NCI-H187 treated with DMSO at 0.1 percent for 48 hours (cell line): ENCODE measurements around the gene KRT34.
"Not testable (repeated sequence)": the region's sequence is repeated elsewhere in the genome, so short reads cannot be mapped to it uniquely, and the experiment has no call there.

Source experiments
- DNase-seq: peaks from one replicate; lab custom pipeline; 2025; lab: John Stamatoyannopoulos, UW

Gene KRT34

DNA sequence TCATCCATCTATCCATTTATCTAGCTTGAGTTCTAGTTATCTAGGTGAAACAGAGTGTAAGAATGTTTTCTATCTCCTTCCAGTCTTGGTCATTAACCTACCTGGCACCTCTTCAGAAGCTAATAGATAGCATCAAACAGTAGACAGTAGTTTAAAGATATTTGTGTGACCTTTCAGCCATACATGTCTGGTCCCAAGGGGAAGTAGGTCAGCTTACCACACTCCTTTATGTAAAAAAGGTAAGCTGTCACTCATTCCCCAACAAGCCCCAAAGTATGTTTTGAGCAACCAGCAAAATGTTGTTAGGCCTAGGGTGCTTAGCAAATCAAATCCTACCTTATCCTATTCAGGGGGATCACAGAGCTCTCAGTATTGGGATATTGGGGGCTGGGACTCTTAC lies 16.0 kb downstream of the KRT34 start:
- DNase-seq: no peak

GRCh38 chr17:41363881-41364280 lies 18.2 kb downstream of the KRT34 start:
- DNase-seq: no peak

- DNase-seq: no peak
Measured at GRCh38 chr17:41360296-41360995, 21.7 kb downstream of the KRT34 start.

DNA sequence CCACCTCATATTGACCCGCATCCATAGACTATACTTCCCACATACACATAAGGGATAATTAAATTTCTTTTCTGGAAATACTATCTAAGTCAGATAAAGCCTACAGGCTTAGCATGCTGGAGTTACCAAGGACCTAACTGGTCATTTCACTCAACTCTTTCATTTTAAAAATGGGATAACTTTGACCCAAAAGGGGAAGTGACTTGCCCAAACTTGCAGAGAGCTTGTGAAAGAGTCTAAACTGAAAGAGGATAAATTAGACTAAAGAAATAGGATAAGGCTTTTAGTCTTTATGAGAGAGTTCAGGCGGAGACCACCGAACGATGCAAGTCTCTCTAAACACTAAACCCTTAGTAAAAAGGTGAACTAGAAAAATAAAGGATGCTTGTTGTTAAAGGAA lies 27.6 kb downstream of the KRT34 start:
- no peak for DNase-seq

DNA sequence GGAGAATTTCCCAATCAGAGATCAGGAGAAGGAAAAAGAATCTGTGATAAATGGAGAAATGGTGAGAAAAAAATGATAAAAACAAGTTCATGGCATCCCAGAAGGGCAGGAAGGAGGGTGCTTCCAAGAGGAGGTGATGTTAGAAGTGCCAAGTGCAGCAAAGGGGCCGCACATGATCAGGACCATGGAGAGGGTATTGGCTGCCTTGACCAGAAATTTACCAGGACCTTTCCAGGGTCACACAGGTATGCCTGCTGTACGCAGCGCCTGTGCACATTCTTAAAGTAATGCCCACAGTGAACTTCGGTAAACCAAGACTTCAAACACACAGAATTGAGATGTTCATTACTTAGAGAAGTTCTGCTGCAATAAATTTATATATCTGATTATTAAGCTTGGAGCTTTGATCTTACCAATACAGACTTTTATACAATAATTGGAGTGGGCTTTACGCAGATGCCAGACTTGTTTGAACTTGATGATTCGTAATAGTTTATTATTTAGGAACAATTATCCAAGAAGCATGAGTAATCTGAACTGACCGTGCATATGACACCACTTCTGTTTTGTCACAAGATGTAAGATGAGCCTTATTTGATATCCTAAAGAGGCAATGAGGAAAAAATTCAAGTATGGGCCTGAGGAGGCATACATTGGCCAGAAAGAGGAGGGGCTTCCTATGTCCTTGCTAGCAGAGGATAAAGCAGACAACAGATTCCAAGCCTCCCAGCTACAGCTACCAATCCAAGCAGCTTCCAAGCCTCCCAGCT lies 29.3 kb downstream of the KRT34 start:
- DNase-seq: no peak

- no peak for DNase-seq
Measured at GRCh38 chr17:41351177-41351576, 30.9 kb downstream of the KRT34 start.

DNA sequence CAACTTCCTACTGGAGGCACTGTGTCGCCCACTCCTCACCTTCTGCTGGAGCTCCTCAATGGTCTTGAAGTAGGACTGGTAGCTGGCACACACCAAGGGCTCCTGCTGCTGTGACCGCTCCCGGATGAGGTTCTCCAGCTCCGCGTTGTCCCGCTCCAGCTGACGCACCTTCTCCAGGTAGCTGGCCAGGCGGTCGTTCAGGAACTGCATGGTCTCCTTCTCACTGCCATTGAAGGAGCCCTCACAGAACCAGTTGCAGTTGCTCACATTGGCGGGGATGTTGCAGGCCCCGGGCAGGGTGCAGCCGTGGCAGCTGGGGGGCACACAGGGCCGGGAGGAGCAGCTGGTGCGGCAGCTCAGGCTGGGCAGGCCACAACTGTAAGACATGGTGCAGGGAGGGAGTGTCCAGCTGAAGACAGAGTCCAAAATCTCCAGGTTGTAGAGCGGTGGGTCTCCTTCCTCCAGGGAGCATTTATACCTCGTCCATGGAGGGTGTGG lies 31.7 kb downstream of the KRT34 start, which contains the start of gene KRT33A:
Gene KRT33A, minus strand, starts transcription at position 448 of the 498 bp plus-strand sequence. Its CDS starts 61 bp downstream, at position 387.
- DNase-seq: not testable (repeated sequence)

- DNase-seq: no peak
Measured at GRCh38 chr17:41347869-41348760, 34.0 kb downstream of the KRT34 start.

- DNase-seq: not testable (repeated sequence)
Measured at GRCh38 chr17:41346421-41346820, 35.7 kb downstream of the KRT34 start.

DNA sequence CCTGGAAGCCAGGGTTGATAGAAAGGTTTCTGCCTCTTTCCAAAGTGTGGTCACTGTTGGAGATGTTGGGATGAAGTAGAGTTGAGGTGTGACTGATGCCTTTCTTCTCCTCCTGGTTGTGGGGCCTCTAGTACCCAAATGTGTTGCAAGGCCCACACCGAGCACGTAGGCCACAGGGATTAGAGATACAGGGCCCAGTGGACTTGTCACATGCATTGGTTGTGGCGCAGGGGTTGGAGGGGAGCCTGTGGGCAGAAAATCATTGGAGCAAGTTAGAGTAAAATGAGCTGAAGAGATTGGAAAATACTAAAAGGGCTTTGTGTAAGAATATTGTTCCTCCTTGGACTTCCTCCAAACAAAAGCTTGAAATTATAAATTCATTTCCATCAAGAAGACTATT lies 36.1 kb downstream of the KRT34 start:
- no peak for DNase-seq

DNA sequence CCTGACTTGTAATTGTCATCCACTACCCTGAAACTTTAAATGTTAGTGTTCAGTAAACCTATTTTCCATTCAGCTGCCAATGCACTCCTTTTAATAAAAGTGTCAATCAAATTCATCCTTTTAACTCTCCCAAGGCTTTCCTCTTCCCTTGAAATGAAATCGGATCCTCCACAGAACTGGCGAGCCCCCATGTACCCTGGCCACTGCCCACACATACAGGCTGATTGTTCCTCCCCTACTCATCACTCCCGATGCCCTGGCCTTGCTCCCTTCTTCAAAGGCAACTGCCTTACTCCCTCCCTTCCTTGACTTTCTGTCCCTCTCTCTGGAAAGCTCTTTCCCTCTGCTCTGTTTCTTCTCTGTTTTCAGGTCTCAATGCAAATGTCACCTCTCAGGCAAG lies 39.1 kb downstream of the KRT34 start:
- DNase-seq: no peak

DNA sequence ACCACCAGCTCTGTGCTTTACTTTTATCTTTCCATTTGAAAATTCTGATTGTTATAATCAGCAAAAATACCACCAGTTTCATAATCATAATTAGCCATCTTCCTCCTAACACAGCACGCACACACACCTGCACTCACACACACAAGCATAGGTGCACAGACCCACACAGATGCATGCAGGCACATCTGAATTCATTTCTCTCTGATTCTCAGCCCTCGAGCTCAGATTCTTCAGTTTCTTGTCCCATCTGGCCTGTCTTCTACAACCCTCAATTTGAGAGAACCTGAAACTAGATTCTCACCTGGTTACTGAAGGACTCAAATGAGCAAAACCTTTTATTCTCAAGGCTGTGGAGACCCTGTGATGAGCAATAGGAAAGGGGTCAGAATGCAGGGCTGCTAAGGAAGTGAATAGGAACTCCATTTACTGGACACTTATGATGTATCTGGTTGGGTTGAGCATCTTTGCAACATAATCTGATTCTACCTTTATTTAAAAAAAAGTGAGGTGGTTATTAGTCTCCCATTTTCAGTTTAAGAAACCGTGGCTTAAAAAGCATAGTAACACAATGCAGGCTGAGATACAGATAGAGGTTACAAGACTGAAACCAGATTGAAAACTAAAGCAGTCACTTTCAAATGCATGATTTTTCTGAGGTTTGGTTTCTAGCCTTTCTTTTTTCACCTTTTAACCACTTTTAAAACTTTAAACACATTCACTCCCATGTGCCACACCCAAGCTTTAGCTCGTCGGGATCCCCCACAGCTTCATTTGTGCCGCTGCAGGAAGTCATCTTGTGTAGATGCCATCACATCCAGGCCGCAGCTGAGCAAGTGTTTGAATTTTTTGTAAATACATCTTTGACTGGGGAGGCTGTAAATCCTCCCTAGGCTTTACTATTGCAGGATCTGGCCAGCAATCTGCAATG lies 40.9 kb downstream of the KRT34 start:
- no peak for DNase-seq

DNA sequence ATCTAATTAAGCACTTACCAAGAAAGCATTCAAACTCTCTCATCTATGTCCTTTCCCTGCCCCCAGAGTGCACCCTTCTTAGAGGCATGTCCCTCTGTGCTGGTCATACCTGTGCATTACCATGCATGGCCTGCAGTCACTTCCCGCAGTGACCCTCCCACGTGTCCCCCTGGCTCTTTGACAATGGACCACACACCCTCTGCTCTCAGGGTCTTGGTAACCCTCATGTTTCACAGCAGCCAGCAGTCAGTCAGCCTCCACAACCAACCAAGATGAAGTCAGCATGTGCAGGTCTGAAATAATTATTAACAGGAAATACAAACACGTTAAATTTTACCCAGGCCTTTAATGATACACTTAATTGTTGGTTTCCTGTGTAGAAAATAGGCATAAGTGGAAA lies 41.6 kb downstream of the KRT34 start:
- no peak for DNase-seq

- no peak for DNase-seq
Measured at GRCh38 chr17:41339571-41340172, 42.4 kb downstream of the KRT34 start.

DNA sequence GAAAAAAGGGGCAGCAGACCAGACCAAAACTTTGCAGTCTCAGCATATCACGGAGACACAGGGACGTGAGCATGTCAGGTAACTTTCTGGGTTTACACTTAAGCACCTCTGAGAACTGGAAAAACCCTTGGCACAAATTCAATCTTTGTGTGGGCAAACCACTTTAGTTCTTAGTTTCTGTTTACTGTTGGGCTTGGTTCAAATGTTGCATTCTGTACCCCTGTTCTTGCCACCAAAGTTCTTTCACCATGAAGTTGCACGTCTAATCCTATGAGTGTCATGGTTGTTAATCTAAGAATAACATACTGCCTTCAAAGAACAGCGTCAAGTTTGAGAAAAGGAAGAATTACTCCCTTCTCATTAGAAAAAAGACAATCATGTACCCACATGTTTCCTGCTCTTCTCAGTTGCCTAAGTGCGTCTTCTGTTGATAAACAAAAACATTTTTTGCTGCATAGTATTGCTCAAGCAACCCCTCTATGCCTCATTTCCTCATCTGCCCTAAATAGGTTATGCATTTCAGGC lies 43.1 kb downstream of the KRT34 start:
- DNase-seq: no peak

GRCh38 chr17:41335747-41336146 lies 46.4 kb downstream of the KRT34 start:
- DNase-seq: no peak

DNA sequence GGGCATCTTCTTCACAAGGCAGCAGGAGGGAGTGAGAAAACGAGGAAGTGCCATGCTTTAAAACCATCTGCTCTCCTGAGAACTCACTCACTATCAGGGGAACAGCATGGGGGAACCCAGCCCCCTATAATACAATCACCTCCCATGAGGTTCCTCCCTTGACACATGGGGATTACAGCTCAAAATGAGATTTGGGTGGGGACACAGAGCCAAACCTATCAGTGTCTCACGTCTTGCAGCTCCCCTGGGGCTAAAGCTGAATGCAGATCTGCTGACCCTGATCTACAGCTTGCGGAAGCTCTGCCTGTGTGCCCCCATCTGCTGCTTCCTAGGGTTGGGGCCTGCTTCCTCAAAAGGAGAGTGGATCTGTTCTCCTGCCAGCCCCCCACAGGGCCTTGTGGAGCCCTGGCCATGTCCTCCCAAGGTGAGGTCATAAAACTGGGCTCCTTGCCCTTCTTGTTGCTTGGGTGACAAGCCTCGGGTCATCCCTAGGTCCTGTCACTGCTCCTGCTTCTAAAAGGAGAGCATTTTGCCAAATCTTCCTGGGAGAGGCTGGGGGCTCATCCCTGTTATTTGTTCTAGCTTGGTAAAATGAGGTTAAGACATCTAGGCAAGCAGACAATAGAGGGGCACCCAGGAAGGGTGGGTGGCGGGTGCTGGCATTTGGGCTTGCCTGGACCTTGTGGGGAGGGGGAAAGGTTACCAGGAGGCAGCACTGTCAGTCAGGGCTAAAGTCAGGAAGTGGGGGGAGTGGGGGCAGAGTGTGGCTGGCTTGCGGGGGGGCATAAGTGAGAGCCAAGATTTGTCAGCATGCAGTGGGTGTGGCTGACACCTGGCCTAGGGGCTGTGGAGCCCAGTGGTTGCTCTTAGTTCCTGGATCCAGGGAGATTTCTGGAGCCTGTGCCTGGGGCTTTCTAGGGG lies 47.5 kb downstream of the KRT34 start:
- no peak for DNase-seq

- no peak for DNase-seq
Measured at GRCh38 chr17:41333836-41334235, 48.3 kb downstream of the KRT34 start.

- no peak for DNase-seq
Measured at GRCh38 chr17:41333098-41333497, 49.0 kb downstream of the KRT34 start.
